AG04449 (cell line): ENCODE measurements around the gene WDR88.

Source experiments
- CTCF ChIA-PET: fragments of 350-600 bp; formaldehyde crosslinking; extraction: SDS; loops from one replicate; lab custom pipeline; 2021; ENCODE audit warnings: antibody characterized with exemption; lab: Yijun Ruan, JAX
- POLR2A ChIA-PET: fragments of 400-600, 350-600 bp; formaldehyde crosslinking; extraction: SDS; loops from one replicate; lab custom pipeline; 2020; ENCODE audit warnings: antibody characterized with exemption, inconsistent platforms; lab: Yijun Ruan, JAX
- DNase-seq: peaks from one replicate; pipeline ENCODE4 v3.0.0-alpha.2; 2010; ENCODE audit warnings: low read depth, low spot score
- H3K4me3 ChIP-seq: 2 replicates; pipeline ENCODE4 v1.5.1; 2011; ENCODE audit warnings: low read depth, mild to moderate bottlenecking, control low read depth, low read length
- CTCF ChIP-seq: IDR thresholded peaks from one replicate; pipeline ENCODE4 v1.5.1; 2011; ENCODE audit warnings: mild to moderate bottlenecking, moderate library complexity, low read length, control low read depth, inconsistent platforms; ENCODE audit not compliant: insufficient read depth; ENCODE audit errors: missing control alignments

WDR88 gene

GRCh38 chr19:33203529-33203928 lies 71.6 kb downstream of the WDR88 start:
- DNase-seq: no peak
- CTCF ChIA-PET: interaction anchor here (1.0 kb wide), 1 partner anchor 8 kb away, joined by 4 read pairs; no protein-coding TSS in a partner anchor
- no peak for TF ChIP-seq CTCF
- POLR2A ChIA-PET: no interaction called here
- no peak overlapping the region for H3K4me3 ChIP-seq

DNA sequence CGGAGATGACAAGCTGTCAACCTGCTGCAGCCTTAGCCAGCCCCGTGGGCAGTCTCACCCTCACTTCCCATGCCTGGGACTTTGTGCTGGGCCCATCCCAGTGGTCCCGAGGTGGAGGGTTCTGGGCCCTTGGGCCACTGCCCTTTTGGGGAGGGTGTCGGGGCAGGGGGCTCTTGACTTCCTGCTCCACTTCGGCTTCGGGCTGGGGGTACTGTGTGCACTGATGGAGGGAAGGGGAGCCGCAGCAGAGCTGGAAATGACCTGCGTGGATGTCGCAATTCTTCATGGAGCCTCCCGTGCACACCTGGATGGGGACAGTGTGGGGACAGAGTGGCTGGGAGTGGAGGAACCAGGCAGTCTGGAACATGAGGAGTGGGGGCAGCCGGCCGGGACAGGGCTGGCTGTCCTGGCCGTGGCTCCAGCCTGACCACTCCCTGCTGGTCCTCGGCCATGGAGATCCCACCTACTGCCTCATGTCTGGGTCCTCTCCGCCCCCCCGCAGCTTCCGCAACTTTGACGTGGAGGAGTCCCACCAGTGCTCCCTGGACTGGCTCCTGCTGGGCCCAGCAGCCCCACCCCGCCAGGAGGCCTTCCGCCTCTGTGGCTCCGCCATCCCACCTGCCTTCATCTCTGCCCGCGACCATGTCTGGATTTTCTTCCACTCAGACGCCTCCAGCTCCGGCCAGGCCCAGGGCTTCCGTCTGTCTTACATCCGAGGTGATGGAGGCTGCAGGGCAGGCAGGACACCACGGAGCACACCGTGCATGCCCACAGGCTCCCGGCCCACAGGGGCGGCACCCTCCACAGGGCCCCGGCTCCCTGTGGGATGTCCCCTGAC lies 72.4 kb downstream of the WDR88 start:
- TF ChIP-seq CTCF: no peak
- no peak overlapping the region for H3K4me3 ChIP-seq
- ChIA-PET POLR2A (no interaction called here), CTCF (interaction anchor here (1.0 kb wide), 1 partner anchor 9 kb away, joined by 4 read pairs; no protein-coding TSS in a partner anchor)
- DNase-seq: no peak

- no peak overlapping the region for H3K4me3 ChIP-seq
- CTCF ChIA-PET: no interaction called here
- POLR2A ChIA-PET: no interaction called here
- no peak for DNase-seq
- no peak for TF ChIP-seq CTCF
Measured at GRCh38 chr19:33205110-33205509, 73.2 kb downstream of the WDR88 start.

DNA sequence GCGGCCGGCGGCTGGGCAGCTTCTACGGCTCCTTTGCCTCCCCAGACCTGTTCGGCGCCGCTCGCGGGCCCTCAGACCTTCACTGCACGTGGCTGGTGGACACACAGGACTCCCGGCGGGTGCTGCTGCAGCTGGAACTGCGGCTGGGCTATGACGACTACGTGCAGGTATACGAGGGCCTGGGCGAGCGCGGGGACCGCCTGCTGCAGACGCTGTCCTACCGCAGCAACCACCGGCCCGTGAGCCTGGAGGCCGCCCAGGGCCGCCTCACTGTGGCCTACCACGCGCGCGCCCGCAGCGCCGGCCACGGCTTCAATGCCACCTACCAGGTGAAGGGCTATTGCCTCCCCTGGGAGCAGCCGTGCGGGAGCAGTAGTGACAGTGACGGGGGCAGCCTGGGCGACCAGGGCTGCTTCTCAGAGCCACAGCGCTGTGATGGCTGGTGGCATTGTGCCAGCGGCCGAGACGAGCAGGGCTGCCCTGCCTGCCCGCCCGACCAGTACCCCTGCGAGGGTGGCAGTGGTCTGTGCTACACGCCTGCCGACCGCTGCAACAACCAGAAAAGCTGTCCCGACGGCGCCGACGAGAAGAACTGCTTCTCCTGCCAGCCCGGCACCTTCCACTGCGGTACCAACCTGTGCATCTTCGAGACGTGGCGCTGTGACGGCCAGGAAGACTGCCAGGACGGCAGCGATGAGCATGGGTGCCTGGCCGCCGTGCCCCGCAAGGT lies 73.8 kb downstream of the WDR88 start:
- no peak for TF ChIP-seq CTCF
- POLR2A ChIA-PET: no interaction called here
- DNase-seq: no peak

DNA sequence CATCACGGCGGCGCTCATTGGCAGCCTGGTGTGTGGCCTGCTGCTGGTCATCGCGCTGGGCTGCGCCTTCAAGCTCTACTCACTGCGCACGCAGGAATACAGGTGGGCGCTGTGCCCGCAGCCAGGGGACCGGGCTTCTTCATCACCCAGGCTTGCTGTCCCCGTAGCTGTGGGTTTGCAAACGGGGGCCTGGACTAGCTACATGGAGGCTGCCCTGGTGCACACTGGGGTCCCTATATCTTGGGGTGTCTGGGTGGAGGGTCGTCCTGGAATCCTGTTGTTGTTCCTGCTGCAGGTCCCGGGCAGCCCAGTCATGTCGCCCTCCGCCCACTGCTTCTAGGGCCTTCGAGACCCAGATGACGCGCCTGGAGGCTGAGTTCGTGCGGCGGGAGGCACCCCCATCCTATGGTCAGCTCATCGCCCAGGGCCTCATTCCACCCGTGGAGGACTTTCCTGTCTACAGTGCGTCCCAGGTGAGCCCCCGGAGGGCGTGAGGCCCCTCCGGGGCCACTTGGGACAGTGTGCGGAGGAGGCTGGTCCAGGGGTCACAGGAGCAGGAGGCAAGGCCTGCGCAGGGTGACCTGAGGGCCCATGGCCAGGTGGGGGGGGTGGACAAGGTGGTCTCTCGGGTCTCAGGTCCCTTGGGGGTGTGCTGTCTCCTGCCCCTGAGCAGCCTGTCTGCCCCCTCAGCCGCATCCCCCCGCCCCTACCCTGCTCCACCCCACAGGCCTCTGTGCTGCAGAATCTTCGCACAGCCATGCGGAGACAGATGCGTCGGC lies 74.5 kb downstream of the WDR88 start:
- ChIA-PET CTCF (no interaction called here), POLR2A (no interaction called here)
- TF ChIP-seq CTCF: no peak
- DNase-seq: no peak
- H3K4me3 ChIP-seq: no peak overlapping the region

More for the DNA sequence above, 73.8 kb downstream of the WDR88 start:
- CTCF ChIA-PET: no interaction called here
- no peak overlapping the region for H3K4me3 ChIP-seq
